Esophagus (tissue), 2 donors: ENCODE data around the gene SET. TPM values are rescaled to one million over a fixed set of nuclear protein-coding genes. Genes with fewer than 3 reads are reported as not detected.

Experiments used
- H3K27ac ChIP-seq, 2 donors: one replicate each; pipeline ENCODE4 v1.5.1; 2013; ENCODE audit warnings: low read depth in 2 of 2, mild to moderate bottlenecking in 2 of 2, inconsistent platforms in 1 of 2, low read length in 1 of 2, moderate library complexity in 1 of 2
- H3K27me3 ChIP-seq, 2 donors: one replicate each; pipeline ENCODE4 v1.6.1; 2013; ENCODE audit warnings: low read length in 2 of 2, control low read depth in 1 of 2, mild to moderate bottlenecking in 1 of 2; ENCODE audit not compliant: insufficient read depth in 2 of 2, control insufficient read depth in 1 of 2
- H3K36me3 ChIP-seq, 2 donors: one replicate each; pipeline ENCODE4 v1.6.1; 2013; ENCODE audit warnings: low read length in 1 of 2; ENCODE audit not compliant: control insufficient read depth in 2 of 2, insufficient read depth in 2 of 2
- H3K4me1 ChIP-seq, 2 donors: one replicate each; pipeline ENCODE4 v1.6.1; 2013; ENCODE audit warnings: low read length in 1 of 2; ENCODE audit not compliant: control insufficient read depth in 2 of 2, insufficient read depth in 2 of 2
- H3K4me3 ChIP-seq, 2 donors: one replicate each; pipeline ENCODE4 v1.5.1; 2013; ENCODE audit warnings: low read length in 2 of 2, mild to moderate bottlenecking in 2 of 2, low read depth in 1 of 2, moderate library complexity in 1 of 2
- H3K9me3 ChIP-seq, 2 donors: one replicate each; pipeline ENCODE4 v1.6.1; 2013; ENCODE audit warnings: mild to moderate bottlenecking in 2 of 2, low read depth in 1 of 2, low read length in 1 of 2, moderate library complexity in 1 of 2; ENCODE audit not compliant: control insufficient read depth in 2 of 2, insufficient read depth in 1 of 2
- WGBS, 2 donors: extraction: QIAGEN DNeasy Blood & Tissue Kit; methylation state at CpG; one replicate each; pipeline ENCODE4 v1.1.7; 2013; 5-methylcytosine and 5-hydroxymethylcytosine counted together
- polyA plus RNA-seq, 2 donors: library from polyadenylated mRNA; stranded (reverse); fragments of 200-250 nt; gene quantifications; one replicate each; pipeline ENCODE4 v1.2.3, GENCODE V29; 2013
- donor health status: healthy with polysubstance abuse.
- donor health status: Bipolar disorder and iron deficiency.

Gene SET
- polyA plus RNA-seq, 2 donors = 66.3 to 126 TPM

DNA sequence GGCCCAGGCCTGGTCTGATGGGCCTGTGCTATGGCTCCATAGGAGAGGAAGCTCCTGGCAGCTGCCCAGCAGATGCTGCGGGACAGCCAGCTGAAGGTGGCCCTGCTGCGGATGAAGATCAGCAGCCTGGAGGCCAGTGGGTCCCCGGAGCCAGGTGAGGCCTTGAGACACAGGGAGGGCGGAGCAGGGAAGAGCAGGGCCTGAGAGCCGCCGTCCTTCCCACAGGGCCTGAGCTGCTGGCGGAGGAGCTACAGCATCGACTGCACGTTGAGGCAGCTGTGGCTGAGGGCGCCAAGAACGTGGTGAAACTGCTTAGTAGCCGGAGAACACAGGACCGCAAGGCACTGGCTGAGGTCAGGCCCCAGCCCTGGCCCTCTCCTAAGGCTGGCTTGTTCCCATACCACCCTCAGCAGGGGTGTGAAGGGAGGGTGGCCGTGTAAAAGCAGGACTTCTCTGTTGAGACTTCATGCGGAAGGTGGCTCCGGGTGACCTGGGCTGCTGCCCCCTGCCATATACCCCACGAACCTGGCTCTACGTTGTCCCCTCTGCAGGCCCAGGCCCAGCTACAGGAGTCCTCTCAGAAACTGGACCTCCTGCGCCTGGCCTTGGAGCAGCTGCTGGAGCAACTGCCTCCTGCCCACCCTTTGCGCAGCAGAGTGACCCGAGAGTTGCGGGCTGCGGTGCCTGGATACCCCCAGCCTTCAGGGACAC, 17.8 kb downstream of the SET start:
- no peak overlapping the region for H3K27ac ChIP-seq
- no peaks in the 10 kb centered on the region for H3K27me3 ChIP-seq
- WGBS, 2 donors = 82 to 83% methylated on average over 23 of the region's 23 CpGs
- H3K36me3 ChIP-seq = no peaks in the 10 kb centered on the region
- H3K9me3 ChIP-seq = no peaks in the 10 kb centered on the region
- H3K4me1 ChIP-seq = peaks cover 0 to 2% of the 10 kb centered on the region in 2 donors
- H3K4me3 ChIP-seq = no peak overlapping the region

- H3K9me3 ChIP-seq = no peaks in the 10 kb centered on the region
- WGBS, 2 donors = 91 to 93% methylated on average over 8 of the region's 8 CpGs
- H3K36me3 ChIP-seq = no peaks in the 10 kb centered on the region
- H3K27ac ChIP-seq = no peak overlapping the region
- no peak overlapping the region for H3K4me3 ChIP-seq
- H3K27me3 ChIP-seq = no peaks in the 10 kb centered on the region
- peaks cover 0 to 2% of the 10 kb centered on the region in 2 donors for H3K4me1 ChIP-seq
Observed at GRCh38 chr9:128707446-128707845, 18.4 kb downstream of the SET start.

DNA sequence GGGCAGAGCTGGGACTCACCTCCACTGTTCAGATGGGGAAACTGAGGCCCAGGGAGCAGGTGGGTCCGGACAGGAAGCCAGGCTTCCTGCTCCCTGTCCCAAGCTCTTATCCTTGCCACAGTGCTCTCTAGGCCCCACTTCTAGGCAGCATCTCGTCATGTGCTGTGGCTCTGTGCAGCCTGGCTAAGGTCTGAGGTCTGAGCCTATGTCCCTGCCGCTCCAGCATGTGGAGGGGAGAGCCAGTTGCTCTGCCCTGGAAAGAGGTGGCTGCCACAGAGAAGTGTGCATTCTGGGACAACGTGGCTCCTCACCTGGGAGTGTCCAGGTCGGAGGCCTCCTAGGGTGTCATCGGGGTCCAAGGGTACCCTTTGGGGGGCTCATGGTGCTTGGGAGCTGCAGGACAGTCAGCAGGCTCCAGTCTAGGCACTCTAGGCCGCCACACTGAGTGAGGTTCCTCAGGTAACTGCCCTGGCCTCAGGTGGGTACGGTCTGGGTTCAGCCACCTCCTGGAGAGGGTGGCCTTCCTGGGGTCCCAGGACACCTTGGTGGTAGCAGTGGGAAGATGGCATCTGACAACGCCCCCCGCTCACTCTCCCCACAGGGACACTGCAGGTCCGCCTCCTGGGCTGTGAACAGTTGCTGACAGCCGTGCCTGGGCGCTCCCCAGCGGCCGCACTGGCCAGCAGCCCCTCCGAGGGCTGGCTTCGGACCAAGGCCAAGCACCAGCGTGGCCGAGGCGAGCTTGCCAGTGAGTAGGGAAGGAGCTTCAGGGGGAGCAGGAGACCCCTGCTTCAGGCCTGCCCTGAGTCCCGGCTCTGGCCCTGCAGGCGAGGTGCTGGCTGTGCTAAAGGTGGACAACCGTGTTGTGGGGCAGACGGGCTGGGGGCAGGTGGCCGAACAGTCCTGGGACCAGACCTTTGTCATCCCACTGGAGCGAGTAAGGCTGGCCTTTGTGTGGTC, 23.7 kb downstream of the SET start:
- no peaks in the 10 kb centered on the region for H3K4me1 ChIP-seq
- no peak overlapping the region for H3K27ac ChIP-seq
- H3K4me3 ChIP-seq = no peak overlapping the region
- no peaks in the 10 kb centered on the region for H3K27me3 ChIP-seq
- WGBS, 2 donors = 91 to 94% methylated on average over 26 of the region's 26 CpGs
- peaks cover 0 to 3% of the 10 kb centered on the region in 2 donors for H3K36me3 ChIP-seq
- H3K9me3 ChIP-seq = no peaks in the 10 kb centered on the region

- Histone ChIP-seq H3K4me1 (no peaks in the 10 kb centered on the region), H3K27ac (no peak overlapping the region), H3K27me3 (no peaks in the 10 kb centered on the region), H3K4me3 (no peak overlapping the region), H3K36me3 (peaks cover 0 to 3% of the 10 kb centered on the region in 2 donors), H3K9me3 (no peaks in the 10 kb centered on the region)
- 94 to 96% methylated on average over 13 of the region's 13 CpGs for WGBS, 2 donors
Observed at GRCh38 chr9:128713411-128713780, 24.4 kb downstream of the SET start.

DNA sequence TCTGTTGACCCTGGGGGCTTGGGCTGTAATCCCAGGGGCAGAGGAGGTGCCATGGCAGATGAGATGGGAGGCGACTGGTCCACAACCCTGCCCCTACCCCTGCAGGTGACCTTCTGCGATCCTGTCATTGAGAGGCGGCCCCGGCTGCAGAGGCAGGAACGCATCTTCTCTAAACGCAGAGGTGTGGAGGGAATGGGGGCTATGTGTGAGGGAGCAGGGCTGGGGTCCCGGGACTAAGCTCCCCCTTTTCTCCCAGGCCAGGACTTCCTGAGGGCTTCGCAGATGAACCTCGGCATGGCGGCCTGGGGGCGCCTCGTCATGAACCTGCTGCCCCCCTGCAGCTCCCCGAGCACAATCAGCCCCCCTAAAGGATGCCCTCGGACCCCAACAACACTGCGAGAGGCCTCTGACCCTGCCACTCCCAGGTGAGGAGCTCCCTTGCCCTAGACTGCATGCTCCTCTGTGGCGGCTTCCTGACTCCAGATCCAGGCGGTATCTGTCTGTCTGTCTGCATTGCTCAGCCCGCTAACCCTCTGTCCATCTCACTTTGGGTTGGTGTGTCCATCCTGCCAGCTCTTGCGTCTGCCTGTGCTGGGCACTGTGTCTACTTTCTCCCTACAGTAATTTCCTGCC, 25.0 kb downstream of the SET start:
- Histone ChIP-seq H3K27ac (no peak overlapping the region), H3K9me3 (no peaks in the 10 kb centered on the region), H3K4me3 (no peak overlapping the region), H3K27me3 (no peaks in the 10 kb centered on the region), H3K4me1 (no peaks in the 10 kb centered on the region), H3K36me3 (peaks cover 0 to 3% of the 10 kb centered on the region in 2 donors)
- WGBS, 2 donors = 92 to 94% methylated on average over 19 of the region's 19 CpGs

GRCh38 chr9:128714586-128715435, 25.8 kb downstream of the SET start:
- H3K27me3 ChIP-seq = no peaks in the 10 kb centered on the region
- no peaks in the 10 kb centered on the region for H3K4me1 ChIP-seq
- no peaks in the 10 kb centered on the region for H3K9me3 ChIP-seq
- no peak overlapping the region for H3K4me3 ChIP-seq
- no peak overlapping the region for H3K27ac ChIP-seq
- 89 to 93% methylated on average over 24 of the region's 24 CpGs for WGBS, 2 donors
- H3K36me3 ChIP-seq = peaks cover 0 to 3% of the 10 kb centered on the region in 2 donors

DNA sequence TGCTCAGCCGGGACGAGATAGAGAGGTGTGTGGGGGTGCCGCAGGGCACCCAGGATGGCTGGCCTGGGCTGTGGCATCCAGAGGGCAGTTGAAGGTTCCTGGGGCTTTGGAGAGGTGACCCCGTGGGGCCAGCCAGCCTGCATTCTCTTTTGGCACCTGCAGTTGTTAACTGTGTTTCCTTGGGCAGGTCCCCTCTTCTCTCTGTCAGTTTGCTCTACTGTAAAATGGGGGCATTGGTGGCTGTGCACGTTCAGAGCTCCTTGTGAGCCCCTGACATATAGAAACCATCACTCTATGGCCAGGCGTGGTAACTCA, 26.4 kb downstream of the SET start:
- no peaks in the 10 kb centered on the region for H3K9me3 ChIP-seq
- 86 to 87% methylated on average over 6 of the region's 6 CpGs for WGBS, 2 donors
- no peaks in the 10 kb centered on the region for H3K27me3 ChIP-seq
- no peaks in the 10 kb centered on the region for H3K4me1 ChIP-seq
- no peak overlapping the region for H3K4me3 ChIP-seq
- H3K36me3 ChIP-seq = peaks cover 0 to 4% of the 10 kb centered on the region in 2 donors
- H3K27ac ChIP-seq = no peak overlapping the region

DNA sequence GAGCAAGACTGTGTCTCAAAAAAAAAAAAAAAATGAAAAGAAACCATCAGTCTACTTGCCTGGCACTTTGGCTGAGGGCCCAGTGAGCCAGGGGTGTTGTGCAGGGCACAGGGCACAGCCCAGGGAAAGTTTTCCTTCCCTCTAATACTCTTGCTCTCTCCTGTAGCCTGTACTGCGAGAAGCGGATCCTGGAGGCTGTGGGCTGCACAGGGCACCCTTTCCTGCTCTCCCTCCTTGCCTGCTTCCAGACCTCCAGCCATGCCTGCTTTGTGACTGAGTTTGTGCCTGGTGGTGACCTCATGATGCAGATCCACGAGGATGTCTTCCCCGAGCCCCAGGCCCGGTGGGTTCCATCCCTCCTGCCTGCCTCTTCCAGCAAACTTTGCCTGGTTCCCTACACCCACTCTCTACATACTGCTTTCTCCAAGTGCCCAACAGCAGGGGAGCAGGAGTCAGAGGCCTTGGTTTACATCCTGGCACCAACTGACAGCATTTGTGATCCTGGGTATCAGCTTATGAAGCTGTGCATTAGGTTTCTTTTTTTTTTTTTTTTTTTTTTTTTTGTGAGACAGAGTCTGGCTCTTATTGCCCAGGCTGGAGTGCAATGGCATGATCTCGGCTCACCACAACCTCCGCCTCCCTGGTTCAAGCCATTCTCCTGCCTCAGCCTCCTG, 27.7 kb downstream of the SET start:
- Histone ChIP-seq H3K36me3 (peaks cover 0 to 14% of the 10 kb centered on the region in 2 donors), H3K27ac (no peak overlapping the region), H3K4me1 (no peaks in the 10 kb centered on the region), H3K27me3 (no peaks in the 10 kb centered on the region), H3K4me3 (no peak overlapping the region), H3K9me3 (no peaks in the 10 kb centered on the region)
- 88% methylated on average over 7 of the region's 7 CpGs for WGBS, 2 donors
